Activated B cell treated with CpG ODN at 0.5 μM for 24 hours (primary cell): ENCODE data around the gene DDX39B. TPM values are rescaled to one million over a fixed set of nuclear protein-coding genes. Genes with fewer than 3 reads are reported as not detected.

Experiments used
- ATAC-seq: fragments of 200-7000 bp; cut with Tn5 transposase; one replicate; pipeline ENCODE4 v1.10.0; 2021; ENCODE audit warnings: low read depth, mild to moderate bottlenecking, moderate library complexity
- CTCF ChIA-PET: fragments of 350-600 bp; sonication (Branson Sonifier 250); formaldehyde crosslinking; loops from one replicate; lab custom pipeline; 2021; ENCODE audit warnings: antibody characterized with exemption; lab: Charles Lee
- POLR2A ChIA-PET: fragments of 350-600 bp; sonication (Branson Sonifier 250); formaldehyde crosslinking; loops from one replicate; lab custom pipeline; 2021; ENCODE audit warnings: antibody characterized with exemption; lab: Charles Lee
- DNase-seq: peaks from one replicate; pipeline ENCODE4 v3.0.0; 2022
- H3K27ac Mint-ChIP-seq: one replicate; pipeline ENCODE4 v1.8.0; 2020; ENCODE audit warnings: mixed read lengths
- H3K27me3 Mint-ChIP-seq: one replicate; pipeline ENCODE4 v1.8.0; 2021; ENCODE audit warnings: mixed read lengths
- H3K36me3 Mint-ChIP-seq: one replicate; pipeline ENCODE4 v1.8.0; 2021; ENCODE audit warnings: low read depth, mixed read lengths
- H3K4me1 Mint-ChIP-seq: one replicate; pipeline ENCODE4 v1.8.0; 2021; ENCODE audit warnings: mixed read lengths
- H3K4me3 Mint-ChIP-seq: one replicate; pipeline ENCODE4 v1.8.0; 2020; ENCODE audit warnings: mild to moderate bottlenecking, mixed read lengths
- H3K9me3 Mint-ChIP-seq: one replicate; pipeline ENCODE4 v1.8.0; 2020; ENCODE audit warnings: mixed read lengths
- intact Hi-C: fragments of 100-400 bp; cut with micrococcal nuclease; formaldehyde crosslinking; loops from one replicate; pipeline ENCODE4 v1.15.1; 2024
- total RNA-seq: library from RNA; stranded (reverse); gene quantifications from 2 replicates; pipeline ENCODE4 v1.2.3, GENCODE V29; 2022
- TF ChIP-seq, protein P1 (sequence below): fragments of 200-600 bp; IDR thresholded peaks from one replicate; pipeline ENCODE4 v1.8.0; 2022; ENCODE audit warnings: antibody characterized with exemption, mild to moderate bottlenecking

DDX39B gene
- total RNA-seq, 1 donor from 2014 or later, result 484 TPM

DNA sequence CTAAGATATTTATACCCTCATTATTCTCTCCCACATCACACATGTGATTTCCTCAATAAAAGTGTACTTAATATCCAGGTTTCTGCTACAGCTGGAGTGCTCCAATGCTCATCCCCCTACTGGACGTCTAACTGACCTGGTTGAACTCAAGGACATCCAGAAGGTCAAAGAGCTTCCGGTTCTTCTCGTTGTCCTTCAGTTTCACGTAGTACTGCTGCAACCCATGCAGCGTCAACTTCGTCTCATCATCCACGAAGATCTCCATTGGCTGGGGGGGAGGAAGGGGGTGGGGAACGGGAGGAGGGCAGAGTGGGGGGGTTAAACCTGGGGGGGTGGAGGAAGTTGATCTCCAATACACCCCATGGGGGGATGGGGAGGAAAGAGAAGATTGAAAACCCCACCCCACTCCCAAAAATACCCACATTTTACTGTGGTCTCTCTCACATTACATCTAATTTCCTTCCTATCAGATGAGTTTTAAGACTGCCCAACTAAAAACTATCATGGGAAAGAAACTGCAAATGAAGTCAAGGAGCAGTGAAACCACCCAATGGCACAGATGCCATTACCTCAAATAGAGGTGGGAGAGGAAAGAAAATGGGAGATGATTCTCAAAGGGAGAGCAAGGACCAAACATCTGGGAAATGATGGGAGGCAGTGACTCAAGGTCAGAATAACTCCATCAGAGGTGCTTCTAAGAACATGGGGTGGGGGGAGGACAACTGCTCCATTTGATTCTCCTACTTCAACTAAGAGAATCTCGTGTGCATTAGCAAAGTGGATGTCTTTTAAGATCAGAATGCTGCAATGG lies 9.0 kb downstream of the DDX39B start:
- Mint-ChIP-seq H3K27me3 (no peaks in the 10 kb centered on the region), H3K27ac (no peak overlapping the region), H3K4me1 (peaks cover 9% of the 10 kb centered on the region), H3K36me3 (peaks cover 83% of the 10 kb centered on the region), H3K4me3 (no peak overlapping the region), H3K9me3 (no peaks in the 10 kb centered on the region)
- DNase-seq (no peak), ATAC-seq (no peak)
- TF ChIP-seq, protein P1, sequence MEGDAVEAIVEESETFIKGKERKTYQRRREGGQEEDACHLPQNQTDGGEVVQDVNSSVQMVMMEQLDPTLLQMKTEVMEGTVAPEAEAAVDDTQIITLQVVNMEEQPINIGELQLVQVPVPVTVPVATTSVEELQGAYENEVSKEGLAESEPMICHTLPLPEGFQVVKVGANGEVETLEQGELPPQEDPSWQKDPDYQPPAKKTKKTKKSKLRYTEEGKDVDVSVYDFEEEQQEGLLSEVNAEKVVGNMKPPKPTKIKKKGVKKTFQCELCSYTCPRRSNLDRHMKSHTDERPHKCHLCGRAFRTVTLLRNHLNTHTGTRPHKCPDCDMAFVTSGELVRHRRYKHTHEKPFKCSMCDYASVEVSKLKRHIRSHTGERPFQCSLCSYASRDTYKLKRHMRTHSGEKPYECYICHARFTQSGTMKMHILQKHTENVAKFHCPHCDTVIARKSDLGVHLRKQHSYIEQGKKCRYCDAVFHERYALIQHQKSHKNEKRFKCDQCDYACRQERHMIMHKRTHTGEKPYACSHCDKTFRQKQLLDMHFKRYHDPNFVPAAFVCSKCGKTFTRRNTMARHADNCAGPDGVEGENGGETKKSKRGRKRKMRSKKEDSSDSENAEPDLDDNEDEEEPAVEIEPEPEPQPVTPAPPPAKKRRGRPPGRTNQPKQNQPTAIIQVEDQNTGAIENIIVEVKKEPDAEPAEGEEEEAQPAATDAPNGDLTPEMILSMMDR, result no peak
- intact Hi-C loops, result no loop called here
- ChIA-PET CTCF (no interaction called here), POLR2A (interaction anchor here (1.3 kb wide), 2 partner anchors 38 to 119 kb away, joined by 3 to 4 read pairs; partner anchors contain the start of gene BAG6)

DNA sequence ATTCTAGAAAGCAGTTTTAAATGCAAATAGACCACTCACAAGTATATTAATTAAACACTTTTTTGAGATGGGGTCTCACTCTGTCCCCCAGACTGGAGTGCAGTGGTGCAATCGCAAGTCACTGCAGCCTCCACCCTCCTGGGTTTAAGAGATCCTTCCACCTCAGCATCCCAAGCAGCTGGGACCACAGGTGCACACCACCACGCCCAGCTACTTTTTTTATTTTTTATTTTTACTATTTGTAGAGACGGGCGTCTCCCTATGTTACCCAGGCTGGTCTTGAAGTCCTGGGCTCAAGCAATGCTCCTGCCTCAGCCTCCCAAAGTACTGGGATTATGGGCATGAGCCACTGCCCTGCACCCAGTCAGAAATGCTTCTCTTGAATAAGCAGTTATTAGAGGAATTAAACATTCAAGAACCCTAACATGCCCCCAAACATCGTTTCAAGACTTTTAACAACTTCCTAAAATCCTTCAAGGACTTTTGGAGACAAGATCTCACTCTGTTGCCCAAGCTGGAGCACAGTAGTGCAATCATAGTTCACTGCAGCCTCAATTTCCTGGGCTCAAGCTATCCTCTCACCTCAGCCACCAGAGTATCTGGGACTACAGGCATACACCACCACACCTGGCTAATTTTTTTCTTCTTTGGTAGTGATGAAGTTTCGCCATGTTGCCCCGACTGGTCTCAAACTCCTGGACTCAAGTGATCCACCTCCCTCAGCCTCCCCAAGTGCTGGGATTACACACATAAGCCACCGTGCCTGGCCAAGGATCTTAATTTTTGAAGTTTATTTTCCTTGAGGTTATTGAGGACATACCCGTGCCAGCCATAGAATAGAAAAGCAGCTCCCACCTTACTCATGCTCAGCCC lies 9.8 kb downstream of the DDX39B start:
- ChIA-PET CTCF (no interaction called here), POLR2A (interaction anchor here (0.6 to 2.1 kb wide), 4 partner anchors 9 to 338 kb away, joined by 3 to 14 read pairs (median 4); partner anchors contain the start of gene BAG6)
- peaks cover 6% of the 10 kb centered on the region for H3K4me1 Mint-ChIP-seq
- DNase-seq (no peak), ATAC-seq (no peak)
- no peak overlapping the region for H3K4me3 Mint-ChIP-seq
- H3K36me3 Mint-ChIP-seq, result peaks cover 77% of the 10 kb centered on the region
- intact Hi-C loops, result no loop called here
- no peak overlapping the region for H3K27ac Mint-ChIP-seq
- H3K9me3 Mint-ChIP-seq, result no peaks in the 10 kb centered on the region
- H3K27me3 Mint-ChIP-seq, result no peaks in the 10 kb centered on the region
- TF ChIP-seq, protein P1, result no peak

DNA sequence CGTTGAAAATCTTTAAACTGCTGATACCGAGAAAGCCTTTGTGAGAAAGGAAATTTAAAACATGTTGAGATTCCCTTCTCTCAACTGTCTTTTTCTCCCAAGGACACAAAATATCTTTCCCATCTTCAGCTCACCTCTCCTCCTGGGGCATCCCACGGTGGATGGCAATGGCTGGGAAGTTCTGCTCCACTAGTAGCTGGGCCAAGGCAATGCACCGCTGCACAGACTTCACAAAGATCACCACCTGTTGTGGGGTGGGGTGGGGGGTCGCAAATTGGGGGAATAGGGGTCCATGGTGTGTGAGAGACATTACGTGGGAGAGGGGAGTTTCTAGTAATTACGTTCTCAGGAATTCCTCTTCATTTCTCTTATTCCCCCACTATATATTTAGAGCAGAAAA lies 10.6 kb downstream of the DDX39B start:
- ChIA-PET POLR2A (interaction anchor here (2.1 kb wide), 1 partner anchor 10 kb away, joined by 14 read pairs; no protein-coding TSS in a partner anchor), CTCF (no interaction called here)
- no peak for DNase-seq
- TF ChIP-seq, protein P1, result no peak
- H3K4me1 Mint-ChIP-seq, result peaks cover 6% of the 10 kb centered on the region
- H3K27me3 Mint-ChIP-seq, result no peaks in the 10 kb centered on the region
- intact Hi-C loops, result no loop called here
- H3K4me3 Mint-ChIP-seq, result no peak overlapping the region
- ATAC-seq, result no peak
- no peak overlapping the region for H3K27ac Mint-ChIP-seq
- peaks cover 70% of the 10 kb centered on the region for H3K36me3 Mint-ChIP-seq
- H3K9me3 Mint-ChIP-seq, result no peaks in the 10 kb centered on the region

DNA sequence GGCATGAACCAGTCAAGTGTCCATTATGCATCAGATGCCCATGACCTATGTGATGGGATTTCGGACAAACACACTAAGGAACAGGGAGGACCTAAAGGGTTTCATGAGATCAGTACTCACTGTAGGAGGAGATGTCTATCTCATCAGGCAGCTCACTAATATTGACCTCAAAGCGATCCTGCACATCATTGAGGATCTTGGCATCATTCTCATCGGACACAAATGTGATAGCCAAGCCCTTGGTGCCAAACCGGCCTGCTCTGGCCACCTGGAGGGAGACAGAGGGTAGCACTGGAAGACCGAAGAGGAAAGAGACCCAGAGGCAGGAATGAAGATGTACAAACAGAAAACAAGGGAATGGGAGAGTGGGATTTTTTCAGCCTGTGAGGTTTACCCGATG lies 11.1 kb downstream of the DDX39B start:
- Mint-ChIP-seq H3K4me3 (no peak overlapping the region), H3K27ac (no peak overlapping the region), H3K36me3 (peaks cover 65% of the 10 kb centered on the region), H3K4me1 (peaks cover 4% of the 10 kb centered on the region), H3K27me3 (no peaks in the 10 kb centered on the region), H3K9me3 (no peaks in the 10 kb centered on the region)
- ChIA-PET POLR2A (interaction anchor here (2.1 kb wide), 1 partner anchor 11 kb away, joined by 14 read pairs; no protein-coding TSS in a partner anchor), CTCF (no interaction called here)
- TF ChIP-seq, protein P1, result no peak
- intact Hi-C loops, result no loop called here
- DNase-seq, result no peak
- ATAC-seq, result no peak
